T-cell (primary cell): ENCODE results near the gene ABCA1. TPM values are rescaled to one million over a fixed set of nuclear protein-coding genes. Genes with fewer than 3 reads are reported as not detected.

Experiments used
- ATAC-seq, 4 experiments: fragments of 200-7000 bp in 3 of 4; fragments of 150-1000 bp in 1 of 4; cut with Tn5 transposase; replicated peaks in 1 of 4; 1 replicate in 3 of 4; 2 replicates in 1 of 4; pipeline ENCODE4 v1.10.0; 2021; ENCODE audit warnings: moderate library complexity in 3 of 4, mild to moderate bottlenecking in 2 of 4, moderate number of reproducible peaks in 1 of 4
- CTCF ChIA-PET, 2 donors: fragments of 300-600 bp; sonication (Branson Sonifier 250); formaldehyde crosslinking; loops; one replicate each; lab custom pipeline; 2022; ENCODE audit warnings: antibody characterized with exemption in 2 of 2; lab: Charles Lee
- POLR2A ChIA-PET, 2 donors: fragments of 300-600 bp; sonication (Branson Sonifier 250); formaldehyde crosslinking; loops; one replicate each; lab custom pipeline; 2022; ENCODE audit warnings: antibody characterized with exemption in 2 of 2; lab: Charles Lee
- DNase-seq, 35 experiments: peaks; one replicate each; pipeline versions ENCODE4 v3.0.0 to v3.0.0-alpha.2; 2013 to 2023
- H3K27ac ChIP-seq: one replicate; pipeline ENCODE4 v1.5.1; 2013; ENCODE audit warnings: low read length
- H3K27me3 ChIP-seq, 2 experiments: replicated peaks in 1 of 2; 1 replicate in 1 of 2; 2 replicates in 1 of 2; pipeline versions ENCODE4 v1.6.1 to v1.7.0; 2013; ENCODE audit warnings: low read length in 1 of 2, mixed read lengths in 1 of 2; ENCODE audit not compliant: control insufficient read depth in 2 of 2, insufficient read depth in 2 of 2; ENCODE audit errors: extremely low read depth in 1 of 2
- H3K36me3 ChIP-seq, 2 donors: 1 replicate in 1 of 2; 2 replicates in 1 of 2; pipeline versions ENCODE4 v1.6.1 to v1.7.0; 2013; ENCODE audit warnings: low read length in 1 of 2; ENCODE audit not compliant: control insufficient read depth in 2 of 2, insufficient read depth in 1 of 2; ENCODE audit errors: extremely low read depth in 1 of 2
- H3K4me1 ChIP-seq, 2 experiments: 1 replicate in 1 of 2; 2 replicates in 1 of 2; pipeline versions ENCODE4 v1.6.1 to v1.7.0; 2013; ENCODE audit warnings: low read length in 2 of 2, mixed read lengths in 1 of 2; ENCODE audit not compliant: insufficient read depth in 2 of 2, control insufficient read depth in 1 of 2; ENCODE audit errors: extremely low read depth in 1 of 2
- H3K4me3 ChIP-seq, 2 donors: 1 replicate in 1 of 2; 2 replicates in 1 of 2; pipeline versions ENCODE4 v1.5.1 to v1.7.0; 2013; ENCODE audit warnings: mild to moderate bottlenecking in 2 of 2, low read length in 1 of 2, moderate library complexity in 1 of 2; ENCODE audit not compliant: control insufficient read depth in 1 of 2; ENCODE audit errors: extremely low read depth in 1 of 2
- H3K9me3 ChIP-seq: 2 replicates; pipeline ENCODE4 v1.7.0; 2013
- H3K27ac Mint-ChIP-seq, 2 donors: one replicate each; pipeline ENCODE4 v1.8.0; 2020 to 2021; ENCODE audit warnings: mild to moderate bottlenecking in 2 of 2, mixed read lengths in 2 of 2
- H3K27me3 Mint-ChIP-seq, 2 donors: one replicate each; pipeline ENCODE4 v1.8.0; 2021 to 2022; ENCODE audit warnings: mixed read lengths in 2 of 2
- H3K36me3 Mint-ChIP-seq: one replicate; pipeline ENCODE4 v1.8.0; 2021; ENCODE audit warnings: mixed read lengths
- H3K4me1 Mint-ChIP-seq, 3 donors: one replicate each; pipeline ENCODE4 v1.8.0; 2020 to 2022; ENCODE audit warnings: mixed read lengths in 3 of 3, mild to moderate bottlenecking in 1 of 3
- H3K4me3 Mint-ChIP-seq, 3 donors: one replicate each; pipeline ENCODE4 v1.8.0; 2020 to 2022; ENCODE audit warnings: mild to moderate bottlenecking in 3 of 3, mixed read lengths in 3 of 3, moderate library complexity in 3 of 3
- H3K9me3 Mint-ChIP-seq, 3 donors: one replicate each; pipeline ENCODE4 v1.8.0; 2020 to 2022; ENCODE audit warnings: mixed read lengths in 3 of 3
- WGBS: methylation state at CpG from one replicate; pipeline ENCODE4 v1.1.5; 2013; ENCODE audit warnings: missing lambda C conversion rate; ENCODE audit not compliant: insufficient coverage; 5-methylcytosine and 5-hydroxymethylcytosine counted together
- total RNA-seq, 35 experiments: library from RNA in 6 of 35; stranded (reverse) in 6 of 35; fragments of 120-200 nt in 1 of 35; gene quantifications; one replicate each; pipeline versions ENCODE4 v1.2.1 to v1.2.4 and lab custom pipeline; 2013 to 2026

Gene ABCA1
- total RNA-seq, 5 donors from 2014 or later (not counting 1 experiment from before 2014, with no cell fraction given), result 0.41 to 4.7 (median 0.62) TPM

- Mint-ChIP-seq H3K4me1 (peaks cover 0 to 5% (median 1%) of the 10 kb centered on the region in 3 donors), H3K4me3 (no peak overlapping the region), H3K27me3 (no peaks in the 10 kb centered on the region), H3K36me3 (no peaks in the 10 kb centered on the region), H3K27ac (no peak overlapping the region), H3K9me3 (no peaks in the 10 kb centered on the region)
- Histone ChIP-seq H3K4me3 (no peak overlapping the region), H3K27ac (no peak overlapping the region), H3K4me1 (no peaks in the 10 kb centered on the region), H3K36me3 (no peaks in the 10 kb centered on the region), H3K27me3 (no peaks in the 10 kb centered on the region), H3K9me3 (no peaks in the 10 kb centered on the region)
- no peak for DNase-seq
- CTCF ChIA-PET, result interaction anchor here in 1 of 2 donors (0.7 kb wide), 1 partner anchor 20 kb away, joined by 3 read pairs; no protein-coding TSS in a partner anchor
- no peak for ATAC-seq
- WGBS, result 100% methylated on average over 2 of the region's 3 CpGs
- POLR2A ChIA-PET, result interaction anchor here in 1 of 2 donors (0.7 kb wide), 1 partner anchor 14 kb away, joined by 3 read pairs; no protein-coding TSS in a partner anchor
Observed at GRCh38 chr9:104738452-104738851, 189.5 kb downstream of the ABCA1 start.

Other genes starting within 250 kb of the ABCA1 start
- not detected for gene OR13D1, start 233.6 kb downstream of the ABCA1 start, total RNA-seq
- 10 to 100 TPM in 1 of 5 donors, 1 to 10 TPM in 4; 6.8 to 10.5 (median 9.8) TPM for gene NIPSNAP3A, start 180.5 kb downstream of the ABCA1 start, total RNA-seq
- gene NIPSNAP3B, start 164.0 kb downstream of the ABCA1 start, total RNA-seq, result 1 to 10 TPM in 4 of 5 donors, under 1 TPM in 1; 0.84 to 2.0 (median 1.2) TPM